HUDEP-2 (cell line): ENCODE results near the gene GALNT4.

ENCODE experiments used
- DNase-seq, 76 experiments: peaks; one replicate each; lab custom pipeline; 2025; ENCODE audit not compliant: unreplicated experiment in 76 of 76; lab: John Stamatoyannopoulos, UW

GALNT4 gene

GRCh38 chr12:89524541-89525304 lies at the start of gene GALNT4:
TSS of gene GALNT4 (minus strand) at chr12:89524796. CDS start at chr12:89524549, 247 bp downstream.
- peak in 75 of 76 experiments; percentile 11 to 88 (median 75) for DNase-seq

GRCh38 chr12:89573051-89573810 lies 48.6 kb upstream of the GALNT4 start:
- DNase-seq = no peak

GRCh38 chr12:89571491-89572195 lies 47.0 kb upstream of the GALNT4 start:
- DNase-seq = no peak

- no peak for DNase-seq
Observed at GRCh38 chr12:89568484-89568883, 43.9 kb upstream of the GALNT4 start.

- DNase-seq = no peak
Observed at GRCh38 chr12:89567691-89568239, 43.2 kb upstream of the GALNT4 start.

GRCh38 chr12:89566615-89567014 lies 42.0 kb upstream of the GALNT4 start:
- DNase-seq = peak in 3 of 76 experiments; percentile 4 to 33 (median 12)

- DNase-seq = no peak
Observed at GRCh38 chr12:89565002-89565401, 40.4 kb upstream of the GALNT4 start.

GRCh38 chr12:89559753-89560152 lies 35.2 kb upstream of the GALNT4 start:
- no peak for DNase-seq

GRCh38 chr12:89556976-89557375 lies 32.4 kb upstream of the GALNT4 start:
- DNase-seq = no peak

- DNase-seq = no peak
Observed at GRCh38 chr12:89552376-89552775, 27.8 kb upstream of the GALNT4 start.

GRCh38 chr12:89551747-89552146 lies 27.2 kb upstream of the GALNT4 start:
- DNase-seq = no peak

GRCh38 chr12:89547101-89547500 lies 22.5 kb upstream of the GALNT4 start:
- no peak for DNase-seq

GRCh38 chr12:89546151-89546550 lies 21.6 kb upstream of the GALNT4 start:
- DNase-seq = no peak

GRCh38 chr12:89544681-89545184 lies 20.1 kb upstream of the GALNT4 start:
- DNase-seq = no peak

- DNase-seq = peak in 47 of 76 experiments; percentile 2 to 78 (median 36)
Observed at GRCh38 chr12:89544022-89544421, 19.4 kb upstream of the GALNT4 start.

- DNase-seq = peak in 61 of 76 experiments; percentile 8 to 81 (median 42)
Observed at GRCh38 chr12:89542912-89543592, 18.5 kb upstream of the GALNT4 start.

- no peak for DNase-seq
Observed at GRCh38 chr12:89542236-89542635, 17.6 kb upstream of the GALNT4 start.

- DNase-seq = peak in 72 of 76 experiments; percentile 9 to 90 (median 60)
Observed at GRCh38 chr12:89540586-89540985, 16.0 kb upstream of the GALNT4 start.

GRCh38 chr12:89539426-89540223 lies 15.0 kb upstream of the GALNT4 start:
- DNase-seq = peak in 8 of 76 experiments; percentile 5 to 23 (median 11)
